Sigmoid colon (tissue), 7 donors: Measurements from ENCODE around the gene CRELD2. TPM values are rescaled to one million over a fixed set of nuclear protein-coding genes. Genes with fewer than 3 reads are reported as not detected.

Experiments used
- DNase-seq: peaks from one replicate; pipeline ENCODE4 v3.0.0-alpha.2; 2019
- H3K27ac ChIP-seq, 4 donors: fragments of 200-600 bp; sonication (generic); one replicate each; pipeline ENCODE4 v1.5.1; 2016 to 2019; ENCODE audit warnings: mild to moderate bottlenecking in 1 of 4
- H3K27me3 ChIP-seq, 3 donors: fragments of 200-600 bp; sonication (generic); one replicate each; pipeline ENCODE4 v1.5.1; 2019; ENCODE audit warnings: mild to moderate bottlenecking in 1 of 3
- H3K36me3 ChIP-seq, 4 donors: fragments of 200-600 bp; sonication (generic); one replicate each; pipeline ENCODE4 v1.5.1; 2016 to 2019
- H3K4me1 ChIP-seq, 4 donors: fragments of 200-600 bp; sonication (generic); one replicate each; pipeline ENCODE4 v1.5.1; 2017 to 2019
- H3K4me3 ChIP-seq, 4 donors: fragments of 200-600 bp; sonication (generic); one replicate each; pipeline ENCODE4 v1.5.1; 2017 to 2019; ENCODE audit warnings: mild to moderate bottlenecking in 2 of 4, moderate library complexity in 1 of 4
- H3K9me3 ChIP-seq, 4 donors: fragments of 200-600 bp in 3 of 4; sonication (generic) in 3 of 4; one replicate each; pipeline versions ENCODE4 v1.5.1 to v1.6.1; 2013 to 2019
- CTCF ChIP-seq, 4 experiments: fragments of 450-650 bp in 3 of 4; fragments of 200-600 bp in 1 of 4; IDR thresholded peaks; one replicate each; pipeline ENCODE4 v1.5.1; 2016 to 2019; ENCODE audit warnings: antibody characterized with exemption in 4 of 4, mild to moderate bottlenecking in 3 of 4, moderate library complexity in 2 of 4
- EP300 ChIP-seq, 4 donors: sonication (generic); formaldehyde crosslinking; IDR thresholded peaks; one replicate each; pipeline ENCODE4 v1.6.1; 2017; ENCODE audit warnings: antibody characterized with exemption in 4 of 4
- POLR2A ChIP-seq, 2 donors: fragments of 450-650 bp; IDR thresholded peaks; one replicate each; pipeline ENCODE4 v1.6.1; 2016; ENCODE audit warnings: antibody characterized with exemption in 2 of 2, mild to moderate bottlenecking in 2 of 2, moderate library complexity in 2 of 2
- POLR2AphosphoS5 ChIP-seq, 4 donors: sonication (generic); formaldehyde crosslinking; IDR thresholded peaks; one replicate each; pipeline ENCODE4 v1.6.1; 2017; ENCODE audit warnings: antibody characterized with exemption in 4 of 4
- WGBS, 2 donors: extraction: QIAGEN DNeasy Blood & Tissue Kit; methylation state at CpG; one replicate each; pipeline ENCODE4 v1.1.7; 2013; 5-methylcytosine and 5-hydroxymethylcytosine counted together
- intact Hi-C: fragments of 100-400 bp; cut with DNase I; formaldehyde crosslinking; loops from one replicate; pipeline ENCODE4 v1.15.1; 2023
- polyA plus RNA-seq, 3 donors: library from polyadenylated mRNA; stranded (reverse); fragments of 200-250 nt; gene quantifications; one replicate each; pipeline ENCODE4 v1.2.3, GENCODE V29; 2013
- total RNA-seq, 4 donors: library from RNA; depleted of rRNA; stranded (reverse); fragments of >200 nt; gene quantifications; one replicate each; pipeline ENCODE4 v1.1.0, GENCODE V29; 2016
- donor health status: healthy with polysubstance abuse.
- donor health status: Bipolar disorder and iron deficiency.
- donor health status: healthy.

The CRELD2 gene
- total and polyA plus RNA-seq, 7 donors: 9.2 to 97.7 (median 20.2) TPM

DNA sequence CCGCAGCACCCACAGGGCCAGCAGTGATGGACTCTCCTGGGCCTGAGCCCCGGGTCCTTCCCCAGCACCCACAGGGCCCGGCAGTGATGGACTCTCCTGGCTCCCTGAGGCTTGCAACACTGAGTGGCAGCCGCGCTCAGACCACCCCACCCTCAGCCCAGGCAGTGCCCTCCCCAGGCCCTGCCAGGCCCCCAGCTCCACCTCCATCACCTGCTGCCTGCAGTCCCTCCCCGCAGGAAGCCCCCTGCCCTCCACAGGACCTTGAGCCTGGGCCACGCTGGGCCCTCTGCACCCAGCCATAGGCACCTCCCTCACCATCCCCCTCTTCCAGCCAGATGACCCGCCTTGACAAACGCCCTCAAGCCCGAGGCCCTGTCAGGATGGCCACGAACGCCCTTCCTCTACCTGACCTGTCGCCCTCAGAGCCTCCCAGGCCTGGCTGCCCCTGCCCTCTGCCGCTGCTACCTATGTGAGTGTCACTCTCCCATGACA, 11.6 kb upstream of the CRELD2 start:
- DNase-seq: no peak
- no peaks in the 10 kb centered on the region for H3K9me3 ChIP-seq
- H3K36me3 ChIP-seq: peaks cover 16 to 87% (median 39%) of the 10 kb centered on the region in 4 donors
- H3K27ac ChIP-seq: no peak overlapping the region
- intact Hi-C loops: no loop called here
- 93 to 94% methylated on average over 14 of the region's 14 CpGs for WGBS, 2 donors
- H3K27me3 ChIP-seq: no peaks in the 10 kb centered on the region
- no peak overlapping the region for H3K4me3 ChIP-seq
- TF ChIP-seq POLR2A (IDR thresholded peaks at IDR 0.05) (no peak), EP300 (IDR thresholded peaks at IDR 0.05) (no peak), POLR2AphosphoS5 (IDR thresholded peaks at IDR 0.05) (no peak), CTCF (IDR thresholded peaks at IDR 0.05) (no peak)
- H3K4me1 ChIP-seq: no peaks in the 10 kb centered on the region

GRCh38 chr22:49907807-49908206, 10.6 kb upstream of the CRELD2 start:
- H3K36me3 ChIP-seq: peaks cover 16 to 89% (median 32%) of the 10 kb centered on the region in 4 donors

GRCh38 chr22:49909476-49910205, 8.8 kb upstream of the CRELD2 start:
- Histone ChIP-seq H3K4me3 (no peak overlapping the region), H3K4me1 (no peaks in the 10 kb centered on the region), H3K27me3 (no peaks in the 10 kb centered on the region), H3K27ac (no peak overlapping the region), H3K36me3 (peaks cover 11 to 86% (median 21%) of the 10 kb centered on the region in 4 donors), H3K9me3 (no peaks in the 10 kb centered on the region)
- WGBS, 2 donors: 95% methylated on average over 23 of the region's 23 CpGs
- DNase-seq: peak; percentile 56
- TF ChIP-seq POLR2A (IDR thresholded peaks at IDR 0.05): no peak
- TF ChIP-seq CTCF (IDR thresholded peaks at IDR 0.05): no peak
- TF ChIP-seq POLR2AphosphoS5 (IDR thresholded peaks at IDR 0.05): no peak
- no peak for TF ChIP-seq EP300 (IDR thresholded peaks at IDR 0.05)
- intact Hi-C loops: loop anchor here (10.0 kb wide), 1 partner anchor 115 kb away; no protein-coding TSS in a partner anchor

More at GRCh38 chr22:49907807-49908206, 10.6 kb upstream of the CRELD2 start:
- no peaks in the 10 kb centered on the region for H3K27me3 ChIP-seq
- no peaks in the 10 kb centered on the region for H3K4me1 ChIP-seq
- H3K27ac ChIP-seq: no peak overlapping the region
- H3K4me3 ChIP-seq: no peak overlapping the region
- TF ChIP-seq POLR2A (IDR thresholded peaks at IDR 0.05) (no peak), POLR2AphosphoS5 (IDR thresholded peaks at IDR 0.05) (no peak), CTCF (IDR thresholded peaks at IDR 0.05) (no peak), EP300 (IDR thresholded peaks at IDR 0.05) (no peak)
- H3K9me3 ChIP-seq: no peaks in the 10 kb centered on the region
- WGBS, 2 donors: 96 to 97% methylated on average over 19 of the region's 19 CpGs
- intact Hi-C loops: no loop called here
- no peak for DNase-seq

- intact Hi-C loops: loop anchor here (10.0 kb wide), 1 partner anchor 116 kb away; no protein-coding TSS in a partner anchor
- Histone ChIP-seq H3K27me3 (no peaks in the 10 kb centered on the region), H3K36me3 (peaks cover 11 to 79% (median 21%) of the 10 kb centered on the region in 4 donors), H3K27ac (no peak overlapping the region), H3K9me3 (no peaks in the 10 kb centered on the region), H3K4me1 (no peaks in the 10 kb centered on the region), H3K4me3 (no peak overlapping the region)
- peak; percentile 48 for DNase-seq
- 92 to 95% methylated on average over 27 of the region's 27 CpGs for WGBS, 2 donors
- TF ChIP-seq POLR2A (IDR thresholded peaks at IDR 0.05): no peak
- no peak for TF ChIP-seq EP300 (IDR thresholded peaks at IDR 0.05)
- TF ChIP-seq CTCF (IDR thresholded peaks at IDR 0.05): no peak
- TF ChIP-seq POLR2AphosphoS5 (IDR thresholded peaks at IDR 0.05): no peak
These were observed 7.9 kb upstream of the CRELD2 start for GRCh38 chr22:49910229-49911155.
